Measurements from ENCODE around the gene DUT.

DUT gene

DNA sequence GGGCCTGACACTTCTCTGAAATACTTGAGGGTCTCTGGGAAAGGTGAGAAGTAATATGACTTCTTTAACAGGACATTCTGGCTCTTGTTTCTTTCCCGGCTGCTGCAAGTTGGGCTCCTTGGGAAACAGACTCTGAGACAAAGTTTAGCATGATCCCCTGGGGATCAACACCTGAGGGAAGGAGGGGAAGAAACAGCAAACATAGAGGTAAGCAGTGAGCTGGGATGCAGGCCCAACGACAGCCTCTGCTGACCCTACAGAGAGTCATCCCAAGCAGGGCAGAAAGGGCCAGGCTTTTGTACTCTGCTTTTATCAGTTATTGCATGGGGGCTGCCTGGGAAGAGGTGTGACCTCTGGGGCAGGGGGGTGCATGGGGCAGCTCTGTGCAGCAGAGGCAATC lies 26.8 kb upstream of the DUT start:
- TF ChIP-seq, protein P1, sequence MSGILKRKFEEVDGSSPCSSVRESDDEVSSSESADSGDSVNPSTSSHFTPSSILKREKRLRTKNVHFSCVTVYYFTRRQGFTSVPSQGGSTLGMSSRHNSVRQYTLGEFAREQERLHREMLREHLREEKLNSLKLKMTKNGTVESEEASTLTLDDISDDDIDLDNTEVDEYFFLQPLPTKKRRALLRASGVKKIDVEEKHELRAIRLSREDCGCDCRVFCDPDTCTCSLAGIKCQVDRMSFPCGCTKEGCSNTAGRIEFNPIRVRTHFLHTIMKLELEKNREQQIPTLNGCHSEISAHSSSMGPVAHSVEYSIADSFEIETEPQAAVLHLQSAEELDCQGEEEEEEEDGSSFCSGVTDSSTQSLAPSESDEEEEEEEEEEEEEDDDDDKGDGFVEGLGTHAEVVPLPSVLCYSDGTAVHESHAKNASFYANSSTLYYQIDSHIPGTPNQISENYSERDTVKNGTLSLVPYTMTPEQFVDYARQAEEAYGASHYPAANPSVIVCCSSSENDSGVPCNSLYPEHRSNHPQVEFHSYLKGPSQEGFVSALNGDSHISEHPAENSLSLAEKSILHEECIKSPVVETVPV (CRISPR knock-in tag; IDR thresholded peaks at IDR 0.05), result no peak
- TF ChIP-seq ZFP3 (CRISPR knock-in tag; IDR thresholded peaks at IDR 0.05) (no peak), ZNF70 (CRISPR knock-in tag; IDR thresholded peaks at IDR 0.05) (no peak)
- ATAC-seq, result no peak

DNA sequence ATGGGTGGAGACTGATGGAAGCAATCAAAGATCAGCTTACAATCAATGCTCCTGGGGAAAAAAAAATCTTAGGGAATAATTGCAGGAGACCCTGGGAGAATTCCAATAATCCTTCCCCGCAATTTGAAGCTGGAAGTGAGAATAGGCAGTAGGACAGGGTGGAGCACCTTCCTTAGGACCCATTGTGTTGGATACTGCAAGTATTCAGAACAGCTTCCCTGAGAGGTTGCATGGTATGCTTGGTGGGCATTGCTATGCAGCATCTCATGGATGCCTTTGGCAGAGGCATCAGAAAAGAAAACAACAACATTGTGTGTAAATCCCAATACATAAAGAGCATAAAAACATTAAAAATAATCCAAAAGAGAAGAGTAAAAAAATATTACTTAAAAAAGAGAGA lies 24.6 kb upstream of the DUT start:
- ATAC-seq, result no peak
- TF ChIP-seq, protein P2, sequence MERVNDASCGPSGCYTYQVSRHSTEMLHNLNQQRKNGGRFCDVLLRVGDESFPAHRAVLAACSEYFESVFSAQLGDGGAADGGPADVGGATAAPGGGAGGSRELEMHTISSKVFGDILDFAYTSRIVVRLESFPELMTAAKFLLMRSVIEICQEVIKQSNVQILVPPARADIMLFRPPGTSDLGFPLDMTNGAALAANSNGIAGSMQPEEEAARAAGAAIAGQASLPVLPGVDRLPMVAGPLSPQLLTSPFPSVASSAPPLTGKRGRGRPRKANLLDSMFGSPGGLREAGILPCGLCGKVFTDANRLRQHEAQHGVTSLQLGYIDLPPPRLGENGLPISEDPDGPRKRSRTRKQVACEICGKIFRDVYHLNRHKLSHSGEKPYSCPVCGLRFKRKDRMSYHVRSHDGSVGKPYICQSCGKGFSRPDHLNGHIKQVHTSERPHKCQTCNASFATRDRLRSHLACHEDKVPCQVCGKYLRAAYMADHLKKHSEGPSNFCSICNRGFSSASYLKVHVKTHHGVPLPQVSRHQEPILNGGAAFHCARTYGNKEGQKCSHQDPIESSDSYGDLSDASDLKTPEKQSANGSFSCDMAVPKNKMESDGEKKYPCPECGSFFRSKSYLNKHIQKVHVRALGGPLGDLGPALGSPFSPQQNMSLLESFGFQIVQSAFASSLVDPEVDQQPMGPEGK (CRISPR knock-in tag; IDR thresholded peaks at IDR 0.05; ENCODE audit: borderline replicate concordance), result no peak
- TF ChIP-seq ZNF8 (CRISPR knock-in tag; IDR thresholded peaks at IDR 0.05) (no peak), GLIS3 (CRISPR knock-in tag; IDR thresholded peaks at IDR 0.05) (no peak), ESRRG (CRISPR knock-in tag; IDR thresholded peaks at IDR 0.05) (no peak), ZNF70 (CRISPR knock-in tag; IDR thresholded peaks at IDR 0.05) (no peak), TOX (CRISPR knock-in tag; IDR thresholded peaks at IDR 0.05; ENCODE audit: borderline replicate concordance) (no peak), ZFP30 (CRISPR knock-in tag; IDR thresholded peaks at IDR 0.05) (no peak), OSR1 (CRISPR knock-in tag; IDR thresholded peaks at IDR 0.05) (no peak), SNAI2 (CRISPR knock-in tag; IDR thresholded peaks at IDR 0.05) (no peak), ZFP3 (CRISPR knock-in tag; IDR thresholded peaks at IDR 0.05) (no peak)
- TF ChIP-seq, protein P3, sequence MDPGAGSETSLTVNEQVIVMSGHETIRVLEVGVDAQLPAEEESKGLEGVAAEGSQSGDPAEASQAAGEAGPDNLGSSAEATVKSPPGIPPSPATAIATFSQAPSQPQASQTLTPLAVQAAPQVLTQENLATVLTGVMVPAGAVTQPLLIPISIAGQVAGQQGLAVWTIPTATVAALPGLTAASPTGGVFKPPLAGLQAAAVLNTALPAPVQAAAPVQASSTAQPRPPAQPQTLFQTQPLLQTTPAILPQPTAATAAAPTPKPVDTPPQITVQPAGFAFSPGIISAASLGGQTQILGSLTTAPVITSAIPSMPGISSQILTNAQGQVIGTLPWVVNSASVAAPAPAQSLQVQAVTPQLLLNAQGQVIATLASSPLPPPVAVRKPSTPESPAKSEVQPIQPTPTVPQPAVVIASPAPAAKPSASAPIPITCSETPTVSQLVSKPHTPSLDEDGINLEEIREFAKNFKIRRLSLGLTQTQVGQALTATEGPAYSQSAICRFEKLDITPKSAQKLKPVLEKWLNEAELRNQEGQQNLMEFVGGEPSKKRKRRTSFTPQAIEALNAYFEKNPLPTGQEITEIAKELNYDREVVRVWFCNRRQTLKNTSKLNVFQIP (CRISPR knock-in tag; IDR thresholded peaks at IDR 0.05; ENCODE audit: borderline replicate concordance, low read depth), result no peak
- TF ChIP-seq, protein P4, sequence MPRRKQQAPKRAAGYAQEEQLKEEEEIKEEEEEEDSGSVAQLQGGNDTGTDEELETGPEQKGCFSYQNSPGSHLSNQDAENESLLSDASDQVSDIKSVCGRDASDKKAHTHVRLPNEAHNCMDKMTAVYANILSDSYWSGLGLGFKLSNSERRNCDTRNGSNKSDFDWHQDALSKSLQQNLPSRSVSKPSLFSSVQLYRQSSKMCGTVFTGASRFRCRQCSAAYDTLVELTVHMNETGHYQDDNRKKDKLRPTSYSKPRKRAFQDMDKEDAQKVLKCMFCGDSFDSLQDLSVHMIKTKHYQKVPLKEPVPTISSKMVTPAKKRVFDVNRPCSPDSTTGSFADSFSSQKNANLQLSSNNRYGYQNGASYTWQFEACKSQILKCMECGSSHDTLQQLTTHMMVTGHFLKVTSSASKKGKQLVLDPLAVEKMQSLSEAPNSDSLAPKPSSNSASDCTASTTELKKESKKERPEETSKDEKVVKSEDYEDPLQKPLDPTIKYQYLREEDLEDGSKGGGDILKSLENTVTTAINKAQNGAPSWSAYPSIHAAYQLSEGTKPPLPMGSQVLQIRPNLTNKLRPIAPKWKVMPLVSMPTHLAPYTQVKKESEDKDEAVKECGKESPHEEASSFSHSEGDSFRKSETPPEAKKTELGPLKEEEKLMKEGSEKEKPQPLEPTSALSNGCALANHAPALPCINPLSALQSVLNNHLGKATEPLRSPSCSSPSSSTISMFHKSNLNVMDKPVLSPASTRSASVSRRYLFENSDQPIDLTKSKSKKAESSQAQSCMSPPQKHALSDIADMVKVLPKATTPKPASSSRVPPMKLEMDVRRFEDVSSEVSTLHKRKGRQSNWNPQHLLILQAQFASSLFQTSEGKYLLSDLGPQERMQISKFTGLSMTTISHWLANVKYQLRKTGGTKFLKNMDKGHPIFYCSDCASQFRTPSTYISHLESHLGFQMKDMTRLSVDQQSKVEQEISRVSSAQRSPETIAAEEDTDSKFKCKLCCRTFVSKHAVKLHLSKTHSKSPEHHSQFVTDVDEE (CRISPR knock-in tag; IDR thresholded peaks at IDR 0.05), result no peak
- TF ChIP-seq, protein P1 (CRISPR knock-in tag; IDR thresholded peaks at IDR 0.05), result no peak

DNA sequence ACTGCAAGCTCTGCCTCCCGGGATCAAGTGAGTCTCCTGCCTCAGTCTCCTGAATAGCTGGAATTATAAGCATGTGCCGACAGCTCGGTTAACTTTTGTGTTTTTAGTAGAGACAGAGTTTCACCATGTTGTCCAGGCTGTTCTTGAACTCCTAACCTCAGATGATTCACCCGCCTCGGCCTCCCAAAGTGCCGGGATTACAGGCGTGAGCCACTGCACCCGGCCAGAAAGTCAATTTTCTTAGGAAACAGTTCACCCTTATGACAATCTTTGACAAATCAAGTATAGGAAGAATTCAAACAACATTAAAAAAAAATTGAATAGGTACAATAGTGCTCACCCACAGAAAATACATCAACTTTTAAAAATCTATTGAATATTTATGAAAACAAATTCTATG lies 23.6 kb upstream of the DUT start:
- ATAC-seq, result no peak
- TF ChIP-seq TCF4 (CRISPR knock-in tag; IDR thresholded peaks at IDR 0.05; ENCODE audit: borderline replicate concordance) (no peak), RARB (CRISPR knock-in tag; IDR thresholded peaks at IDR 0.05) (no peak), ISL1 (CRISPR knock-in tag; IDR thresholded peaks at IDR 0.05) (no peak)
- TF ChIP-seq, protein P5, sequence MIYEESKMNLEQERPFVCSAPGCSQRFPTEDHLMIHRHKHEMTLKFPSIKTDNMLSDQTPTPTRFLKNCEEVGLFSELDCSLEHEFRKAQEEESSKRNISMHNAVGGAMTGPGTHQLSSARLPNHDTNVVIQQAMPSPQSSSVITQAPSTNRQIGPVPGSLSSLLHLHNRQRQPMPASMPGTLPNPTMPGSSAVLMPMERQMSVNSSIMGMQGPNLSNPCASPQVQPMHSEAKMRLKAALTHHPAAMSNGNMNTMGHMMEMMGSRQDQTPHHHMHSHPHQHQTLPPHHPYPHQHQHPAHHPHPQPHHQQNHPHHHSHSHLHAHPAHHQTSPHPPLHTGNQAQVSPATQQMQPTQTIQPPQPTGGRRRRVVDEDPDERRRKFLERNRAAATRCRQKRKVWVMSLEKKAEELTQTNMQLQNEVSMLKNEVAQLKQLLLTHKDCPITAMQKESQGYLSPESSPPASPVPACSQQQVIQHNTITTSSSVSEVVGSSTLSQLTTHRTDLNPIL (CRISPR knock-in tag; IDR thresholded peaks at IDR 0.05; ENCODE audit: low read depth), result no peak

DNA sequence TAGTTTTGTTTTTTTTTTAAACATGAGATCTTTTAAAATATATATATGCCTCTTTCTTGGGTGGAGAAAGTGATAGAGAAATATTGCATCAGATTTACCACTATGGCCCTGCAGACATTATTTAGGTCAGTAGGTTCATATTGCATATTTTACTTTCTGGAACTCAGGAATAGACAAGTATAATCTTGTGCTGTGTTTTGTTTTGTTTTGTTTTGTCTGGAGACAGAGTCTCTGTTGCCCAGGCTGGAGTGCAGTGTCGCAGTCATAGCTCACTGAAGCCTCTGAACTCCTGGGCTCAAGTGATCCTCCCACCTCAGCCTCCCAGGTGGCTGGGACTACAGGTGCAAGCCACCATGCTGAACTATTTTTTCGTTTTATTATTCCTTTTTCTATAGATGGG lies 21.5 kb upstream of the DUT start:
- TF ChIP-seq ZNF8 (CRISPR knock-in tag; IDR thresholded peaks at IDR 0.05), result no peak
- no peak for TF ChIP-seq OSR1 (CRISPR knock-in tag; IDR thresholded peaks at IDR 0.05)
- TF ChIP-seq TCF4 (CRISPR knock-in tag; IDR thresholded peaks at IDR 0.05; ENCODE audit: borderline replicate concordance), result no peak
- TF ChIP-seq ZNF565 (CRISPR knock-in tag; conservative IDR thresholded peaks at IDR 0.05; ENCODE audit: low read depth), result no peak
- TF ChIP-seq ARNTL (CRISPR knock-in tag; IDR thresholded peaks at IDR 0.05; ENCODE audit: borderline replicate concordance, low read depth), result no peak
- TF ChIP-seq BACH2 (CRISPR knock-in tag; IDR thresholded peaks at IDR 0.05; ENCODE audit: borderline replicate concordance), result no peak
- TF ChIP-seq ZFP30 (CRISPR knock-in tag; IDR thresholded peaks at IDR 0.05), result no peak
- no peak for TF ChIP-seq TOX (CRISPR knock-in tag; IDR thresholded peaks at IDR 0.05; ENCODE audit: borderline replicate concordance)
- no peak for TF ChIP-seq ZC3H10 (CRISPR knock-in tag; IDR thresholded peaks at IDR 0.05)
- TF ChIP-seq, protein P1 (CRISPR knock-in tag; IDR thresholded peaks at IDR 0.05), result no peak
- no peak for ATAC-seq
